ENCODE results near the gene IFIT3. TPM values are rescaled to one million over a fixed set of nuclear protein-coding genes. Genes with fewer than 3 reads are reported as not detected.

Gene IFIT3
- total and polyA plus RNA-seq, 2 experiments from 2014 or later = 0.42 to 0.52 TPM

DNA sequence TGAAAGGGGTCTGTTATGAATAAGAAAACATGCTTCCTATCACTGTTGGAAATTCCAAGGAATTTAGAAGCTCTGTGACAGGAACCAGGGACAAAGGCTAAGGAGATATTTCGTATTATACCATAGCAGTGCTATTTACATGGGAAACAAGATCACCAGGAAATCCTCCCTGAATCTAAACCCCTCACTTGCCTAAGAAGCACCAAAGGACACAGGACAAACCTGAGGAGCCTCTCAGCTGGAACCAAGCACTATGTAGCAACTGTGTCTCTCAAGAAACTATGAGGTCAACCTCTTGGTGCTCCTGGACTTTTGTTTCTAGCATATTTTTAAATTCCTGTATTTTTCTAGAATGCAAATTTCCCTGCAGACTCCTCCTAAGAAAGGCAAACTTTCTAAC is 29.3 kb downstream of the IFIT3 start:
- H3K27ac ChIP-seq (ENCODE audit: low read depth) = no peak overlapping the region
- no peaks in the 10 kb centered on the region for H4K20me1 ChIP-seq (replicated peaks; ENCODE audit: insufficient read depth)
- Mint-ChIP-seq H3K36me3 (ENCODE audit: low read depth) (peaks cover 12% of the 10 kb centered on the region), H3K27me3 (ENCODE audit: insufficient read depth, low read depth, poor library complexity) (peaks cover 2% of the 10 kb centered on the region), H3K27ac (no peak overlapping the region), H3K4me1 (peaks cover 15% of the 10 kb centered on the region), H3K4me3 (no peak overlapping the region), H3K9me3 (peaks cover 11% of the 10 kb centered on the region)
- TF ChIP-seq ZNF114 (CRISPR knock-in tag; IDR thresholded peaks at IDR 0.05) (no peak), CREB1 (CRISPR knock-in tag; IDR thresholded peaks at IDR 0.05; ENCODE audit: low read depth) (no peak), EZH2phosphoT487 (IDR thresholded peaks at IDR 0.05; ENCODE audit: unreplicated experiment) (no peak), CTCF (conservative IDR thresholded peaks at IDR 0.05; ENCODE audit: low read depth in 2 of 2) (no peak), EZH2 (IDR thresholded peaks at IDR 0.05; ENCODE audit: low read depth, unreplicated experiment) (no peak), STAT1 (IDR thresholded peaks at IDR 0.05; ENCODE audit: unreplicated experiment) (no peak), JUNB (IDR thresholded peaks at IDR 0.05; ENCODE audit: unreplicated experiment) (no peak)
- TF ChIP-seq, protein P1, sequence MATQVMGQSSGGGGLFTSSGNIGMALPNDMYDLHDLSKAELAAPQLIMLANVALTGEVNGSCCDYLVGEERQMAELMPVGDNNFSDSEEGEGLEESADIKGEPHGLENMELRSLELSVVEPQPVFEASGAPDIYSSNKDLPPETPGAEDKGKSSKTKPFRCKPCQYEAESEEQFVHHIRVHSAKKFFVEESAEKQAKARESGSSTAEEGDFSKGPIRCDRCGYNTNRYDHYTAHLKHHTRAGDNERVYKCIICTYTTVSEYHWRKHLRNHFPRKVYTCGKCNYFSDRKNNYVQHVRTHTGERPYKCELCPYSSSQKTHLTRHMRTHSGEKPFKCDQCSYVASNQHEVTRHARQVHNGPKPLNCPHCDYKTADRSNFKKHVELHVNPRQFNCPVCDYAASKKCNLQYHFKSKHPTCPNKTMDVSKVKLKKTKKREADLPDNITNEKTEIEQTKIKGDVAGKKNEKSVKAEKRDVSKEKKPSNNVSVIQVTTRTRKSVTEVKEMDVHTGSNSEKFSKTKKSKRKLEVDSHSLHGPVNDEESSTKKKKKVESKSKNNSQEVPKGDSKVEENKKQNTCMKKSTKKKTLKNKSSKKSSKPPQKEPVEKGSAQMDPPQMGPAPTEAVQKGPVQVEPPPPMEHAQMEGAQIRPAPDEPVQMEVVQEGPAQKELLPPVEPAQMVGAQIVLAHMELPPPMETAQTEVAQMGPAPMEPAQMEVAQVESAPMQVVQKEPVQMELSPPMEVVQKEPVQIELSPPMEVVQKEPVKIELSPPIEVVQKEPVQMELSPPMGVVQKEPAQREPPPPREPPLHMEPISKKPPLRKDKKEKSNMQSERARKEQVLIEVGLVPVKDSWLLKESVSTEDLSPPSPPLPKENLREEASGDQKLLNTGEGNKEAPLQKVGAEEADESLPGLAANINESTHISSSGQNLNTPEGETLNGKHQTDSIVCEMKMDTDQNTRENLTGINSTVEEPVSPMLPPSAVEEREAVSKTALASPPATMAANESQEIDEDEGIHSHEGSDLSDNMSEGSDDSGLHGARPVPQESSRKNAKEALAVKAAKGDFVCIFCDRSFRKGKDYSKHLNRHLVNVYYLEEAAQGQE (IDR thresholded peaks at IDR 0.05; ENCODE audit: unreplicated experiment) = no peak
- no peak for DNase-seq (ENCODE audit: low spot score)
- ATAC-seq = no peak
- H3K36me3 ChIP-seq (ENCODE audit: insufficient read depth) = no peaks in the 10 kb centered on the region; the same call in 1 of the 2 replicates
- peaks cover 13% of the 10 kb centered on the region; the same call in 1 of the 2 replicates for H3K9me2 ChIP-seq (ENCODE audit: insufficient read depth)
- H3K4me2 ChIP-seq = no peak overlapping the region
- no peak overlapping the region for H3K4me3 ChIP-seq
- H3F3A ChIP-seq (replicated peaks; ENCODE audit: low read depth) = no peaks in the 10 kb centered on the region
- no peaks in the 10 kb centered on the region for H3K27me3 ChIP-seq (ENCODE audit: insufficient read depth)
- H2AFZ ChIP-seq = no peak overlapping the region
- peaks cover 11% of the 10 kb centered on the region for H3K4me1 ChIP-seq (ENCODE audit: insufficient read depth)
- H3K79me2 ChIP-seq (replicated peaks; ENCODE audit: insufficient read depth) = no peaks in the 10 kb centered on the region

DNA sequence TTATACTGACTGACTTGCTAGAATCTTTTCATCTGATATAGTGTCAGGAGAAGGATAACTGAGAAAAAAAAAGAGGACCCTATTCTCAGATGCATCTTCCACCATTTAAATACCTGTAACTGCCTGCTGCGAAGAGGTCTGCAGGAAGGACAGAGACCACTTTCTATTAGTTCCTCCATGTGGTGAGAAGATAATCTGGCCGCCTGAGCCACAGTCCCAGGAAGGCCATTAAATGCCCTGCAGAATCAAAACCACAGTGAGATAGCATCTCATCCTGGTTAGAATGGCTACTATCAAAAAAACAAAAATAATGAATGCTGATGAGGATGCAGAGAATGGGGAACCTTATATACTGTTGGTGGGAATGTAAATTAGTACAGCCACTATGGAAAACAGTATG is 30.2 kb downstream of the IFIT3 start:
- H3K36me3 ChIP-seq (ENCODE audit: insufficient read depth) = no peaks in the 10 kb centered on the region; the same call in 1 of the 2 replicates
- H3K4me1 ChIP-seq (ENCODE audit: insufficient read depth) = peaks cover 8% of the 10 kb centered on the region
- no peaks in the 10 kb centered on the region for H3K79me2 ChIP-seq (replicated peaks; ENCODE audit: insufficient read depth)
- no peak overlapping the region for H3K4me3 ChIP-seq
- no peak overlapping the region for H2AFZ ChIP-seq
- H3K36me3 Mint-ChIP-seq (ENCODE audit: low read depth) = peaks cover 12% of the 10 kb centered on the region
- peaks cover 8% of the 10 kb centered on the region for H3K4me1 Mint-ChIP-seq
- H3K27ac Mint-ChIP-seq = no peak overlapping the region
- no peaks in the 10 kb centered on the region for H3F3A ChIP-seq (replicated peaks; ENCODE audit: low read depth)
- H3K27me3 Mint-ChIP-seq (ENCODE audit: insufficient read depth, low read depth, poor library complexity) = peaks cover 2% of the 10 kb centered on the region
- H3K27me3 ChIP-seq (ENCODE audit: insufficient read depth) = no peaks in the 10 kb centered on the region
- peaks cover 11% of the 10 kb centered on the region for H3K9me3 Mint-ChIP-seq
- H3K4me3 Mint-ChIP-seq = no peak overlapping the region
- no peak overlapping the region for H3K27ac ChIP-seq (ENCODE audit: low read depth)
- DNase-seq (ENCODE audit: low spot score) (no peak), ATAC-seq (no peak)
- no peak overlapping the region for H3K4me2 ChIP-seq
- H4K20me1 ChIP-seq (replicated peaks; ENCODE audit: insufficient read depth) = no peaks in the 10 kb centered on the region
- TF ChIP-seq, protein P1 (IDR thresholded peaks at IDR 0.05; ENCODE audit: unreplicated experiment) = no peak
- H3K9me2 ChIP-seq (ENCODE audit: insufficient read depth) = peaks cover 13% of the 10 kb centered on the region; the same call in 1 of the 2 replicates

All from GM23338 (cell line).